Gastrocnemius medialis (tissue), 4 donors: ENCODE measurements around the gene ADCY2.

Source experiments
- POLR2A ChIP-seq, 2 donors: fragments of 450-650 bp; IDR thresholded peaks; one replicate each; pipeline ENCODE4 v1.6.1; 2017; ENCODE audit warnings: antibody characterized with exemption in 2 of 2, mild to moderate bottlenecking in 2 of 2, moderate library complexity in 2 of 2
- TF ChIP-seq, protein P1 (sequence below), 5 experiments: fragments of 450-650 bp in 3 of 5; fragments of 200-600 bp in 2 of 5; sonication (generic) in 2 of 5; IDR thresholded peaks in 4 of 5; conservative IDR thresholded peaks in 1 of 5; 1 replicate in 4 of 5; 2 replicates in 1 of 5; pipeline ENCODE4 v1.5.1; 2016 to 2019; ENCODE audit warnings: antibody characterized with exemption in 5 of 5, mild to moderate bottlenecking in 3 of 5, moderate library complexity in 3 of 5

DNA sequence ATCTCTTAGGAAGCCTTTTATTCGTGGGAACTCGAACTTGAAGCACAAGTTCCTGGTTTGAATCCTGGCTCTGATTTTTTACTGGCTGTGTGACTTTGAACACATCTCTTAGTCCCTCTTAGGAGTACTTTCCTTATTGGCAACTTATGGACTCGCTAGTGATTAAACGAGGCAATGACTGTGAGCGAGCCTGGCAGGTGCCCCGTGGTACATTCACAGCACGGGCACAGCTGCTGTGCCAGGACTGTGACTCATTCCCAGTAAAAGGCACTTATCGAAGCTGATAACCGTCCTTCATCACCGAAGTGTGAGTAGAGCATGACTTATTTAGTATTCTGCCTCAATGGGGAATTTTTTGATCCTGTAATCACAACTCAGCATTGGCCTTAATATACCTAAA is 432.3 kb downstream of the ADCY2 start:
- TF ChIP-seq, protein P1, sequence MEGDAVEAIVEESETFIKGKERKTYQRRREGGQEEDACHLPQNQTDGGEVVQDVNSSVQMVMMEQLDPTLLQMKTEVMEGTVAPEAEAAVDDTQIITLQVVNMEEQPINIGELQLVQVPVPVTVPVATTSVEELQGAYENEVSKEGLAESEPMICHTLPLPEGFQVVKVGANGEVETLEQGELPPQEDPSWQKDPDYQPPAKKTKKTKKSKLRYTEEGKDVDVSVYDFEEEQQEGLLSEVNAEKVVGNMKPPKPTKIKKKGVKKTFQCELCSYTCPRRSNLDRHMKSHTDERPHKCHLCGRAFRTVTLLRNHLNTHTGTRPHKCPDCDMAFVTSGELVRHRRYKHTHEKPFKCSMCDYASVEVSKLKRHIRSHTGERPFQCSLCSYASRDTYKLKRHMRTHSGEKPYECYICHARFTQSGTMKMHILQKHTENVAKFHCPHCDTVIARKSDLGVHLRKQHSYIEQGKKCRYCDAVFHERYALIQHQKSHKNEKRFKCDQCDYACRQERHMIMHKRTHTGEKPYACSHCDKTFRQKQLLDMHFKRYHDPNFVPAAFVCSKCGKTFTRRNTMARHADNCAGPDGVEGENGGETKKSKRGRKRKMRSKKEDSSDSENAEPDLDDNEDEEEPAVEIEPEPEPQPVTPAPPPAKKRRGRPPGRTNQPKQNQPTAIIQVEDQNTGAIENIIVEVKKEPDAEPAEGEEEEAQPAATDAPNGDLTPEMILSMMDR (IDR thresholded peaks at IDR 0.05 in 4 of 5, conservative IDR thresholded peaks at IDR 0.05 in 1 of 5) = no peak
- TF ChIP-seq POLR2A (IDR thresholded peaks at IDR 0.05) = no peak
